Stimulated activated naive CD4-positive, alpha-beta T cell treated with Interleukin-2 at 50 U/mL for 16 hours (primary cell): ENCODE data around the gene RBM38.

Experiments used
- DNase-seq: peaks from one replicate; lab custom pipeline; 2025; lab: John Stamatoyannopoulos, UW

Gene RBM38

DNA sequence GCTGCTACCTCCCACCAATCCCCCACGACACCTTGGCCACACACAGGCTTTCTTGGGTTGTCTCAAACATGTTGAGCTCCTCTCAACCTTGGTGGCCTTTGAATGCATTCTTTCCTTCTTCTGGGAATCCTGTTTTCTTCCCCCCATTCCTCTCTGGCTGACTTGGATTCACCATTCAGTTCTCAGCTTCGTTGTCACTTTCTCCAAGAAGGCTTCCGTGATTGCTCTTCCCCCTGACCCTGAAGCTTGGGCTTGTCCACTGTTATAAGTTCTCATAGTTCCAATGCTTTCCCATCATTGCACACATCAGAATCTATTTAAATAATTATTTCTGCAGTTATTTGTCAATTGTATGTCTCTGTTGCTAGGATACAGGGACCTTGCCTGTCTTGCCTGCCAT lies 64.2 kb downstream of the RBM38 start:
- DNase-seq: no peak

- no peak for DNase-seq
These were observed 64.9 kb downstream of the RBM38 start for GRCh38 chr20:57456116-57456515.

- no peak for DNase-seq
These were observed 66.3 kb downstream of the RBM38 start for GRCh38 chr20:57457243-57458095.

- no peak for DNase-seq
These were observed 67.4 kb downstream of the RBM38 start for GRCh38 chr20:57458400-57459160.
